ENCODE data around the gene KRTAP23-1. TPM values are rescaled to one million over a fixed set of nuclear protein-coding genes. Genes with fewer than 3 reads are reported as not detected.

KRTAP23-1 gene
- total RNA-seq, 4 donors from 2014 or later: not detected

- ATAC-seq (no peak), DNase-seq (no peak)
- H3K36me3 ChIP-seq: no peaks in the 10 kb centered on the region
- no peaks in the 10 kb centered on the region for H3K4me1 ChIP-seq
- H3K27ac ChIP-seq: no peak overlapping the region
- intact Hi-C loops (cut with DNase I; ENCODE audit: low total_unique reads) (no loop called here), in situ Hi-C loops (cut with MboI; ENCODE audit: low sequenced_read_pairs in 4 of 4) (no loop called here)
- TF ChIP-seq POLR2A (IDR thresholded peaks at IDR 0.05) (no peak), CTCF (IDR thresholded peaks at IDR 0.05 in 4 of 5, conservative IDR thresholded peaks at IDR 0.05 in 1 of 5) (no peak)
- no peaks in the 10 kb centered on the region for H3K9me3 ChIP-seq
- H3K4me3 ChIP-seq: no peak overlapping the region
- no peaks in the 10 kb centered on the region for H3K27me3 ChIP-seq
These were observed 41.5 kb downstream of the KRTAP23-1 start for GRCh38 chr21:30306884-30307283.

- H3K4me1 ChIP-seq: no peaks in the 10 kb centered on the region
- H3K27ac ChIP-seq: no peak overlapping the region
- no peaks in the 10 kb centered on the region for H3K27me3 ChIP-seq
- no peaks in the 10 kb centered on the region for H3K9me3 ChIP-seq
- DNase-seq (no peak), ATAC-seq (no peak)
- H3K36me3 ChIP-seq: no peaks in the 10 kb centered on the region
- TF ChIP-seq POLR2A (IDR thresholded peaks at IDR 0.05) (no peak), CTCF (IDR thresholded peaks at IDR 0.05 in 4 of 5, conservative IDR thresholded peaks at IDR 0.05 in 1 of 5) (no peak)
- intact Hi-C loops (cut with DNase I; ENCODE audit: low total_unique reads) (no loop called here), in situ Hi-C loops (cut with MboI; ENCODE audit: low sequenced_read_pairs in 4 of 4) (no loop called here)
- H3K4me3 ChIP-seq: no peak overlapping the region
These were observed 43.3 kb downstream of the KRTAP23-1 start for GRCh38 chr21:30305136-30305535.

Small RNA genes lying within 50 kb of the gene (microRNA-seq; reads per million reads assigned to microRNA genes)
- gene MIR4327 (ENCODE audit: borderline replicate concordance in 2 of 2): 0 reads per million in 2 donors

Other genes with a start within 250 kb of the KRTAP23-1 start
- gene CLDN17, start 181.8 kb downstream of the KRTAP23-1 start, total RNA-seq: not detected
- under 1 TPM in 1 of 4 donors, not detected in 3; 0.34 TPM for gene CLDN8, start 132.5 kb downstream of the KRTAP23-1 start, total RNA-seq
- gene KRTAP24-1, start 65.7 kb downstream of the KRTAP23-1 start, total RNA-seq: not detected
- not detected for gene KRTAP25-1, start 59.1 kb downstream of the KRTAP23-1 start, total RNA-seq
- gene KRTAP26-1, start 28.3 kb downstream of the KRTAP23-1 start, total RNA-seq: not detected
- gene KRTAP27-1, start 10.9 kb downstream of the KRTAP23-1 start, total RNA-seq: not detected
- not detected for gene KRTAP13-2, start 23.7 kb upstream of the KRTAP23-1 start, total RNA-seq
- not detected for gene KRTAP13-1, start 47.4 kb upstream of the KRTAP23-1 start, total RNA-seq
- gene KRTAP13-3, start 77.3 kb upstream of the KRTAP23-1 start, total RNA-seq: not detected
- gene KRTAP13-4, start 81.6 kb upstream of the KRTAP23-1 start, total RNA-seq: not detected
- not detected for gene KRTAP15-1, start 91.7 kb upstream of the KRTAP23-1 start, total RNA-seq
- gene KRTAP19-1, start 131.8 kb upstream of the KRTAP23-1 start, total RNA-seq: not detected
- not detected for gene KRTAP19-2, start 138.8 kb upstream of the KRTAP23-1 start, total RNA-seq
- gene KRTAP19-3, start 143.4 kb upstream of the KRTAP23-1 start, total RNA-seq: 10 to 100 TPM in 1 of 4 donors, 1 to 10 TPM in 2, not detected in 1; 1.0 to 12.9 (median 5.0) TPM
- gene KRTAP19-4, start 148.6 kb upstream of the KRTAP23-1 start, total RNA-seq: not detected
- gene KRTAP19-5, start 153.5 kb upstream of the KRTAP23-1 start, total RNA-seq: not detected
- not detected for gene KRTAP19-6, start 193.3 kb upstream of the KRTAP23-1 start, total RNA-seq
- not detected for gene KRTAP19-7, start 212.7 kb upstream of the KRTAP23-1 start, total RNA-seq
- gene KRTAP22-2, start 241.8 kb upstream of the KRTAP23-1 start, total RNA-seq: not detected
- gene KRTAP6-3, start 243.8 kb upstream of the KRTAP23-1 start, total RNA-seq: not detected